NCI-H774 (cell line): ENCODE data around the gene TLR7.

Experiments used
- DNase-seq: peaks from one replicate; lab custom pipeline; 2025; lab: John Stamatoyannopoulos, UW

TLR7 gene

DNA sequence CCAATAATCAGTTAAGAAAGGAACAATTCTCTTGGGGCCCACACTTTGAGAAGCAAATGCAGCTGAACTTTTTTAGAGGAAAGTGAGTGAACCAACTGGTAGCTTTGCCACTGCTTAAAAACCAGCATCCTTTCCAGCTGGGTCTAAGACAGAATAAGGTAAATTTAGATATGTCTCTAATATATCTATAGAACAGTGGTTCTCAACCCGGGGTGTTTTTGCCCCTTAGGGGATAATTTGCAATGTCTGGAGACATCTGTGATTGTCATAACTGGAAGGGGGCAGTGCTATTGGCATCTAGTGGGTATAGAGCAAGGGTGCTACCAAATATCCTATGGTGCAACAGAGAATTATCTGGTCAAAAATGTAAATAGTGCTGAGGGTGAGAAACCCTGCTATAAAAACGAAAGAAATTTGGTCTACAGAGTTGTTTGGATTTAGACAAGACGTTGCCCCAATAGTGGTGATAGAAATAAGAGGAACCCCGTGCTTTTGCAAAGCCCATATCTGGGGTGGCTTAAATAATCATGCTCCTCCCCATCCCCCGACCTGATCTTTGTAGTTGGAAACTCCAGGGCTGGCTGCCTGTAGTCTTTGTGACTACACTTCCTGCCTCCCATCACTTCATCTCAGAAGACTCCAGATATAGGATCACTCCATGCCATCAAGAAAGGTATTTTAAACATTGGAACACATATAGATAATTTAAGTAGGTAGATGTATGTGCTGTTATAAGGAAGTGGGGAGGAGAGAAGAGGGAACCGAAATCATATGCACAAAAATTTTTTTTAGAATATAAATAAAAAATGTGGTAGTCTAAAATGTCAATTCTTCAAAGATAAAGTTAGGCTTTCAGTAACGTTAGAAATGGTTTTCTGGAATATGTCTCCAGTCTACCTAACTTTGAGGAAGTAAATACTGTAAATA lies at the start of gene TLR7:
TLR7 (plus strand) TSS at position 622 of the 927 bp plus-strand sequence. CDS start 507 bp downstream, outside the sequence.
- no peak for DNase-seq

DNA sequence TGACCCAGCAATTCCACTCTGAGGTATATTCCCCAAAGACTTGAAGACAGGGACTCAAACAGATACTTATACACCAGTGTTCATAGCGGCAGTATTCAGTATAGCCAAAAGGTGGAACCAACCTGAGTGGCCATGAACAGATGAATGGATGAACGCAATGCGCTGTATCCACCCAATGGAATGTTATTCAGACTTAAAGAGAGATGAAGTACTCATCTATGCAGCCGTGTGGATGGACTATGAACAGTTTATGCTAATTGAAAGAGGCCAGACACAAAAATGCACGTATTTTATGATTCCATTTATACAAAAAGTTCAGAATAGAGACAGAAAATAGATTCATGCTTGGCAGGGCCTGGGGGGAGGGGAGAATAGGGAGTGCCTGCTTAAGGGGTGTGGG lies 49.3 kb upstream of the TLR7 start:
- DNase-seq, result no peak

- no peak for DNase-seq
Measured at GRCh38 chrX:12819222-12819621, 47.6 kb upstream of the TLR7 start.

- DNase-seq, result no peak
Measured at GRCh38 chrX:12820737-12821136, 46.1 kb upstream of the TLR7 start.

- DNase-seq, result no peak
Measured at GRCh38 chrX:12824944-12825343, 41.9 kb upstream of the TLR7 start.

- no peak for DNase-seq
Measured at GRCh38 chrX:12825801-12826200, 41.1 kb upstream of the TLR7 start.

DNA sequence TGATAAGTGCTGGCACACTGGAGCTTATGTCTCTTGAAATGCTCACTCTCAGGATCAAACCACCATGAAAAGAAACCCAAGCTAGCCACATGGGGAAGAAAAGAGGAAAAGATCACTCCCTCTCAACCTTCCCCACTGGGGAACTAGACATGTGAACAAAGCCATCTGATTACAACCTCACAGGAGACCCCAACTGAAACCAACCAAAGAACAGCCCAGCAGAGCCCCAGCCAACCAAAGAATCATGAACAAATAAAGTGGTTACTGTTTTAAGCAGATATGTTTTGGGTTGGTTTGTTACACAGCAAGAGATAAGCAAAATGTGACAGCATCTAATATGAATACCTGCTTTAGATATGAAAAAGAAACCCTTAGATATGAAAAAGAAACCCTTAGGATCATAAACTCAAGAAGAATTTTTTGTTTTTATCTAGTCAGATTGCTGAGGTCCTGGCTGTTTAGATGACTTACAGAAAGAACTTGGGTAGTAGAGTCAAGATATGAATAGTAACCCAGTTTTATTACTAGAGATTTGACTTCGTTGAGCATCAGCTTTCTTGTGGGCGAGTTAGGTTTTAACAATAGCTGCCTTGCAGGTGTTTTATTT lies 23.7 kb upstream of the TLR7 start:
- no peak for DNase-seq

DNA sequence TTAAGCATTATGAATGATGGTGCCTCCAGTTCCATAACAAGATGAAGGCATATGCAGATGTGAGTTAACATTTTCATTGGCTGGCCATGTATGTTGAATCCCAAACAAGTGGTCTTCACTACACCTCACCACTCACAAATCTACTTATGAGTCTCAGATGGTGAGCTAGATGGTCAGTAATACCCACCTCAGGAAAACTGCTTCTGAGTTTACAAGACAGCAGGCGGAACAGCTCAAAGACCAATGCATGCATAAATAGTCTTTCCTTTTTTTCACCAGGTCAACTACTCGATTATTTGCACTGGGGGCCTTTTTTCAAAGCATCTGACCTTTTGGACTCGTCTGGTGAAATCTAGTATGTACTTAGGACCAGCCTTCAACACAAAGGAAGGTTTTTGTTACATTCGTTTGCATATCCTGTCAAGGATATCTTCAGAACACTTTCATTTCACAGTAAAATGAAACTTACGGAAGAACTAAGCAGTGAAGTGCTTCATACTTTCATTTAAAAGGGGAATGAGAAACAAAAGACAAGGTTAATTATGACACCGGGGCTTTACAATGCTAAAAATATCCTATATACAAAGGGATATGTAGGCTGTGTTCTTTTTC lies 23.1 kb upstream of the TLR7 start:
- no peak for DNase-seq

DNA sequence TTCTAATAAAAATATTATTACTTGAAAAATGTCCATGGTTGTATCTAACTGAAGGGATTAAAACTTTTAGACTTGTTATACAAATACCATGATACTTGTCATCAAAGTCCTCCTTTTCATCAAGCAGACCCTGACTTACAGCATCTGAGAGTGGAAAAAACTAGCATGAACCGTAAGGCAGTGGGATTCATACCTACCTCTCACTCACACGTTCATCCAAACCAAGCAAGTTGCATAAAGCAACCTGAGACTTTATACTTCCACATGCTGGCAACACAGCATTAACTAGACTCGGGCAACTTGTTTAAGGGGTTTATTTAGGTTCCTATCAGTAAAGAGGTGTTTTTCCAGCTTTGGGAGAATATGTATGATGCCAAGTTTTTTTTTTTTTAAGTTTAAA lies 22.6 kb upstream of the TLR7 start:
- no peak for DNase-seq

- DNase-seq, result no peak
Measured at GRCh38 chrX:12865359-12865758, 1.5 kb upstream of the TLR7 start.

- no peak for DNase-seq
Measured at GRCh38 chrX:12867685-12868084, 813 bp downstream of the TLR7 start.

- no peak for DNase-seq
Measured at GRCh38 chrX:12868747-12869146, 1.9 kb downstream of the TLR7 start.

- no peak for DNase-seq
Measured at GRCh38 chrX:12871257-12871656, 4.4 kb downstream of the TLR7 start.

DNA sequence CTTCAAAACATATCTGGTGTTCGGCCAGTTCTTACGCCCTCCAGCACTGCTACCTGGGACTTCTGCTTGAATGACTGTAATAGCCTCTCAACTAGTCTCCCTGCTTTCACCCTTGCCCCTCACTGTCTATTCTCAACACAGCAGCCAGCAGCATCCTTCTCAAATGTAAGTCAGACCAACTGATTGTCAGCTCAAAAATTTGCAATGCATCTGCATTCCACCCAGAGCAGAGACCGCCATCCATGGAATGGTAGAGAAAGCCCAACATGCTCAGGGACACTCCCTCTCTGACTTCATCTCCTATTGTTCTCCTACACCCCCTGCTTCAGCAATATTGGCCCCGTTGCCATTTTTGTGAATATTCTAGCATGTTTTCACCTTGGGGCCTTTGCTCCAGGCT lies 5.9 kb downstream of the TLR7 start:
- no peak for DNase-seq

- DNase-seq, result no peak
Measured at GRCh38 chrX:12874581-12874980, 7.7 kb downstream of the TLR7 start.

DNA sequence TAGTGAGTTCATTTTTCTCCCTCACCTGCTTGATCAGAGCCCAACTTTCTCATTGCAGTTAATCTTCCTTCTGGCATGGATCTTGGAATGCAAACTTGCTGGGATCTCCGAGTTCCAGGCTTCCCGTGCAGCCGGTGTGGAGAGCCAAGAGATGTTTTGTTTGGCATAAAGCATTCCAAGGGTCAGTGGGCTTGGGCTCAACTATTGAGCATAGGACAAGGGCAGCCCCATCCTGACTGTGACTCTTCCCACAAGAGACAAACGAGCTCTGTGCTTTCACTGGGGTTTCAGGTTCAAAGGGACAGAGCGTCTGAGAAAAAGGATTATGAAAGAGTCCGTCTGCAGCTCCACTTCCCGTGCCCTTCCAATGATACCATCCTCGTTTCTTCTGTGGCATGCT lies 10.5 kb downstream of the TLR7 start:
- DNase-seq, result no peak

GRCh38 chrX:12878536-12878935 lies 11.7 kb downstream of the TLR7 start:
- no peak for DNase-seq

GRCh38 chrX:12881914-12882313 lies 15.0 kb downstream of the TLR7 start:
- DNase-seq, result no peak

DNA sequence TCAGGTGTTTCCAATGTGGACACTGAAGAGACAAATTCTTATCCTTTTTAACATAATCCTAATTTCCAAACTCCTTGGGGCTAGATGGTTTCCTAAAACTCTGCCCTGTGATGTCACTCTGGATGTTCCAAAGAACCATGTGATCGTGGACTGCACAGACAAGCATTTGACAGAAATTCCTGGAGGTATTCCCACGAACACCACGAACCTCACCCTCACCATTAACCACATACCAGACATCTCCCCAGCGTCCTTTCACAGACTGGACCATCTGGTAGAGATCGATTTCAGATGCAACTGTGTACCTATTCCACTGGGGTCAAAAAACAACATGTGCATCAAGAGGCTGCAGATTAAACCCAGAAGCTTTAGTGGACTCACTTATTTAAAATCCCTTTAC lies 18.6 kb downstream of the TLR7 start:
- DNase-seq, result no peak

DNA sequence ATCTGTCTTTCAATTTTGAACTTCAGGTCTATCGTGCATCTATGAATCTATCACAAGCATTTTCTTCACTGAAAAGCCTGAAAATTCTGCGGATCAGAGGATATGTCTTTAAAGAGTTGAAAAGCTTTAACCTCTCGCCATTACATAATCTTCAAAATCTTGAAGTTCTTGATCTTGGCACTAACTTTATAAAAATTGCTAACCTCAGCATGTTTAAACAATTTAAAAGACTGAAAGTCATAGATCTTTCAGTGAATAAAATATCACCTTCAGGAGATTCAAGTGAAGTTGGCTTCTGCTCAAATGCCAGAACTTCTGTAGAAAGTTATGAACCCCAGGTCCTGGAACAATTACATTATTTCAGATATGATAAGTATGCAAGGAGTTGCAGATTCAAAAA lies 19.7 kb downstream of the TLR7 start:
- no peak for DNase-seq

DNA sequence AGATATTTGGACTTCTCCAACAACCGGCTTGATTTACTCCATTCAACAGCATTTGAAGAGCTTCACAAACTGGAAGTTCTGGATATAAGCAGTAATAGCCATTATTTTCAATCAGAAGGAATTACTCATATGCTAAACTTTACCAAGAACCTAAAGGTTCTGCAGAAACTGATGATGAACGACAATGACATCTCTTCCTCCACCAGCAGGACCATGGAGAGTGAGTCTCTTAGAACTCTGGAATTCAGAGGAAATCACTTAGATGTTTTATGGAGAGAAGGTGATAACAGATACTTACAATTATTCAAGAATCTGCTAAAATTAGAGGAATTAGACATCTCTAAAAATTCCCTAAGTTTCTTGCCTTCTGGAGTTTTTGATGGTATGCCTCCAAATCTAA lies 20.3 kb downstream of the TLR7 start:
- no peak for DNase-seq

- no peak for DNase-seq
Measured at GRCh38 chrX:12887767-12888166, 20.9 kb downstream of the TLR7 start.

- DNase-seq, result no peak
Measured at GRCh38 chrX:12890467-12890866, 23.6 kb downstream of the TLR7 start.
